ENCODE results near the gene CCND2. TPM values are rescaled to one million over a fixed set of nuclear protein-coding genes. Genes with fewer than 3 reads are reported as not detected.

CCND2 gene
- total and polyA plus RNA-seq, 11 donors, result 48.0 to 620 (median 208) TPM

DNA sequence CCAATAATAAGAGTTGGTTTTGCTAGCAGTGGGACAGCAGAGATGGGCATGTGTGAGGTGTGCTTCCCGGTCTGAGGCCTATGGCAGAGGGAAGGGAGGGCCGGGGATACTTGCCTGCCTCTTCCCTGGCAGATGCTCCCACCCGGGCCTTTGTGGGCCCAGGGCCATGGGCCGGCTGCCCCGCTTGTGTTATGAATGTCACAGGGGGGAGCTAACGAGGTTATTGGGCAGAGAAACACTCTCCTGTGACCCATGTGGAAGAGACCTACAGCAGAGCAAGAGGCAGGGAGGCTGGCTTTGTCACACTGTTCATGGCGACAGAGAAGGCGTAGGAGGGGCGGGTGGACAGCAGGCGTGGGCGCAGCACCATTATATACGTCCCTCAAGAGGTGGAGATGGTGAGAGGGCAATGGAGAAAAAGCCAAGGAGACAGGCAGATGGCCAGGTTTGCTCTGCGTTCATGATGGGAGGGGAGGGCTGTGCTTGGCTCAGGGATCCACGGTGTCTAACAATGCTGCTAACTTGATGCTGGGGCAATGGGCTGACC is 13.3 kb downstream of the CCND2 start:
- H3K36me3 ChIP-seq, result peaks cover 0 to 98% (median 86%) of the 10 kb centered on the region in 9 donors
- intact Hi-C loops (cut with DNase I), result loop anchor here in 1 of 10 donors (10.0 kb wide), 1 partner anchor 402 kb away; no protein-coding TSS in a partner anchor
- H3K9me3 ChIP-seq, result no peaks in the 10 kb centered on the region
- no peak overlapping the region for H3K4me3 ChIP-seq
- H3K4me1 ChIP-seq, result peaks cover 2 to 92% (median 62%) of the 10 kb centered on the region in 12 donors
- WGBS, 4 donors, result 50 to 54% (median 52%) methylated on average over 12 to 14 of the region's 14 CpGs
- DNase-seq (peak in 1 of 5 donors; percentile 16), ATAC-seq (peak in 2 of 4 donors; percentile 9 to 15)
- H3K27me3 ChIP-seq, result no peaks in the 10 kb centered on the region
- H3K27ac ChIP-seq, result peak overlapping the region in 8 of 12 donors; percentile 2 to 74 (median 40)
- TF ChIP-seq CTCF (IDR thresholded peaks at IDR 0.05) (no peak), POLR2A (IDR thresholded peaks at IDR 0.05) (no peak)

DNA sequence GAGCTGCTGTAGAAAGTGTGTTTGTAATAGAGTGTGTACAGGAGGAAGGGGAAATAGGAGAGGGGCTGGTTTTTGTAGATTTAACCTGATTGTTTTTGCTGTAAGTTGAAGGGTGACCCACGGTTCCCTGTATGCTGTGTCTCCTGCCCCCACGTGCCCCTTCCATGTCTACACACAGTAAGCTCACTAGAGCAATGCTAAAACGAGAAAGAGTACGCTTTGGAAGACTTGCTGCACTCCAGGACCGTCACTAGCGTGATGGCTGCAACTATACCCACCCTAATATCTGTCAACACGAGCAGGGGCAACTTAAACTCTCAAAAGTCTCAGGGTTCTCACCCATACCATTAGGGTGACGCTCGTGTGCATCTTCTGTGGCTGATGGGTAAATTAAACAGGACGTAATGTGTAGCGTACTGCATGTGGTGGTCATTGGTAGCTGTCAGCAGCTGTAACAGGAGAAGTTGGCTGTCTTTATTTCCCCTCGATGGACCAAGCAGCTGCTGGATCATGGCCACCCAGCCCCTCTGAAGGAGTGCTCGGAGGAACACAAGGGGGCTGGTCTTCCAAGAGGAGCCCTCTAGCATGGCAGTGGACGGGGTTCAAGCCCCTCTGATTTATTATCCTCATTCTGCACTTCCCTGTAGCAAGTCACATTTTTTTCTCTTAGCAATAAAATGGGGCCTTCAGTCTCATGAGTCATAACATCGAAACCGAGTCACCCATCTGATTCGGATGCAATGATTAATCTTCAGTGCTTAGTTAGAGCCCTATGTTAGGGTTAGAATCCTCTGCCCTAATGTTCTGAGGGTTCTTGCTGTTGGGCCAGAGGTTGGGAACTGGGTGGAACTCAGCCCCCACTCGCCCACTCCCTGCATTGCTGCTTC is 14.0 kb downstream of the CCND2 start:
- 36 to 49% (median 46%) methylated on average over 18 of the region's 18 CpGs for WGBS, 4 donors
- Histone ChIP-seq H3K9me3 (no peaks in the 10 kb centered on the region), H3K4me3 (no peak overlapping the region), H3K27me3 (no peaks in the 10 kb centered on the region), H3K4me1 (peaks cover 2 to 92% (median 68%) of the 10 kb centered on the region in 12 donors), H3K36me3 (peaks cover 0 to 98% (median 84%) of the 10 kb centered on the region in 9 donors), H3K27ac (peak overlapping the region in 6 of 12 donors; percentile 9 to 74 (median 58))
- TF ChIP-seq POLR2A (IDR thresholded peaks at IDR 0.05) (no peak), CTCF (IDR thresholded peaks at IDR 0.05) (no peak)
- DNase-seq (no peak), ATAC-seq (peak in 1 of 4 donors; percentile 8)
- intact Hi-C loops (cut with DNase I), result loop anchor here in 1 of 10 donors (10.0 kb wide), 1 partner anchor 403 kb away; no protein-coding TSS in a partner anchor

- peaks cover 2 to 92% (median 73%) of the 10 kb centered on the region in 12 donors for H3K4me1 ChIP-seq
- DNase-seq (no peak), ATAC-seq (no peak)
- 52 to 61% (median 55%) methylated on average over 19 to 20 of the region's 20 CpGs for WGBS, 4 donors
- no peaks in the 10 kb centered on the region for H3K27me3 ChIP-seq
- no peaks in the 10 kb centered on the region for H3K9me3 ChIP-seq
- peaks cover 0 to 93% (median 74%) of the 10 kb centered on the region in 9 donors for H3K36me3 ChIP-seq
- intact Hi-C loops (cut with DNase I), result loop anchor here in 1 of 10 donors (10.0 kb wide), 1 partner anchor 404 kb away; no protein-coding TSS in a partner anchor
- peak overlapping the region in 1 of 12 donors; percentile 40 for H3K4me3 ChIP-seq
- H3K27ac ChIP-seq, result peak overlapping the region in 11 of 12 donors; percentile 36 to 83 (median 60)
- TF ChIP-seq CTCF (IDR thresholded peaks at IDR 0.05) (no peak), POLR2A (IDR thresholded peaks at IDR 0.05) (no peak)
These were observed 15.0 kb downstream of the CCND2 start for GRCh38 chr12:4288296-4289131.
